ENCODE data around the gene SENP6.
"Not testable (repeated sequence)": the region's sequence is repeated elsewhere in the genome, so short reads cannot be mapped to it uniquely, and the experiment has no call there.

SENP6 gene

DNA sequence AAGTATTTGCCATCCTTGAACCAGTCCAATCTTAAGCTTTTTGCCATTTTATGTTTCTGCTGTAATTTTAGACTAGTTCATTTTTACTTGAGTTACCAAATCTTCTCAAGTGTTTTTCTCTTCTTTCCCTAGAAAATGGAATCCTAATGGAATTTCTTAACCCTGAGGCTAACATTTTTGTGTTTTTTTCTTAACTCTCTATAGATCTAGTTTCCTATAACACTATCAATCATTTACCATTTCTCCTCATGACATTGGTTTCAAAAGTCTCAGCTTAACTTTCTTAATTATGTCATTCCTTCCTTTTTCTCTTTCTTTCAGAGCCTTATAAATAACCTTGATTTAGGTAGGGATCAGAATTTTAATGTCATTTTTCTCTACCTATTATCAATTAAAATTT lies 54.8 kb downstream of the SENP6 start:
- H3K4me3 ChIP-seq = no peak overlapping the region
- no peaks in the 10 kb centered on the region for H3K9me3 ChIP-seq (ENCODE audit: low read depth, low read length)
- TF ChIP-seq EZH2 (IDR thresholded peaks at IDR 0.05) (no peak), POLR2AphosphoS5 (IDR thresholded peaks at IDR 0.05; ENCODE audit: borderline replicate concordance, low read depth, low read length) (no peak), FOXP2 (optimal IDR thresholded peaks at IDR 0.05; ENCODE audit: control extremely low read depth, extremely low read length, insufficient read depth) (no peak)
- H3K36me3 ChIP-seq (ENCODE audit: insufficient read depth, low read length) = peaks cover 51% of the 10 kb centered on the region
- no peak overlapping the region for H3K9ac ChIP-seq (ENCODE audit: insufficient read length)
- H3K27ac ChIP-seq = no peak overlapping the region
- no peak for DNase-seq (ENCODE audit: low read depth, low spot score)

DNA sequence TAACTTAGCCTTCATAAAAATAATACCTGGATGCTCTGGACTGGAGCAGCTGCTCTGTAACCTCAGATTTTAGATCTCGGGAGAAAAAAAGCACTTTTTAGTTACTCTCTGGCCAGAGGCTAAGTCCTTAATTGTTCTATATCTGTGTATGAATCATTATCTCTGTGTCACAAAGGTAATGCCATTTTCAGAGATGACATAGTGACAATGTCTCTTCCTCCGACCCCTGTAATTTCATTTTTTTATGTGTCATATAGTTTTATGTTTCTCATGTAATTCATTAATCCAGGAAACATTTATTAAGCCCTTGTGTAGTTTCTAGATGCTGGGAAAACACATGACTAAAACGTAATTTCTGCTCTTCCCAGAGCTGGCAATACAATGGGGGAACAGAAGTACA lies 55.6 kb downstream of the SENP6 start:
- no peak for TF ChIP-seq EZH2 (IDR thresholded peaks at IDR 0.05)
- TF ChIP-seq FOXP2 (optimal IDR thresholded peaks at IDR 0.05; ENCODE audit: control extremely low read depth, extremely low read length, insufficient read depth) = no peak
- TF ChIP-seq POLR2AphosphoS5 (IDR thresholded peaks at IDR 0.05; ENCODE audit: borderline replicate concordance, low read depth, low read length) = no peak
- DNase-seq (ENCODE audit: low read depth, low spot score) = no peak
- H3K27ac ChIP-seq = no peak overlapping the region
- H3K4me3 ChIP-seq = no peak overlapping the region
- no peaks in the 10 kb centered on the region for H3K9me3 ChIP-seq (ENCODE audit: low read depth, low read length)
- peaks cover 47% of the 10 kb centered on the region for H3K36me3 ChIP-seq (ENCODE audit: insufficient read depth, low read length)
- H3K9ac ChIP-seq (ENCODE audit: insufficient read length) = no peak overlapping the region

DNA sequence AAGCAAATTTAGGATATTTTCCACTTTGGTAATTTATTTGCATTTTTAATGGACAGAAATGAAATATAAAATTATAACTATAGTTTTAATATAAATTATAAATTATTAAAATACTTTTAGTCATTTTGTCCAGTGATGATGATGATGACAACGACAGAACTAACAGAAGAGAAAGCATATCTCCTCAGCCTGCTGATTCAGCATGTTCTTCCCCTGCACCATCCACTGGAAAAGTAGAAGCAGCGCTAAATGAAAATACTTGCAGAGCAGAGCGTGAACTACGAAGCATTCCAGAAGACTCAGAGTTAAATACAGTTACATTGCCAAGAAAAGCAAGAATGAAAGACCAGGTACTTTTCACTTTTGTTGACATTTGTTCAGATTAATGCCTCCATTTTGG lies 64.9 kb downstream of the SENP6 start:
- no peak overlapping the region for H3K9ac ChIP-seq (ENCODE audit: insufficient read length)
- peaks cover 47% of the 10 kb centered on the region for H3K36me3 ChIP-seq (ENCODE audit: insufficient read depth, low read length)
- no peak overlapping the region for H3K4me3 ChIP-seq
- TF ChIP-seq EZH2 (IDR thresholded peaks at IDR 0.05) (no peak), FOXP2 (optimal IDR thresholded peaks at IDR 0.05; ENCODE audit: control extremely low read depth, extremely low read length, insufficient read depth) (no peak), POLR2AphosphoS5 (IDR thresholded peaks at IDR 0.05; ENCODE audit: borderline replicate concordance, low read depth, low read length) (no peak)
- DNase-seq (ENCODE audit: low read depth, low spot score) = no peak
- no peak overlapping the region for H3K27ac ChIP-seq
- H3K9me3 ChIP-seq (ENCODE audit: low read depth, low read length) = no peaks in the 10 kb centered on the region

DNA sequence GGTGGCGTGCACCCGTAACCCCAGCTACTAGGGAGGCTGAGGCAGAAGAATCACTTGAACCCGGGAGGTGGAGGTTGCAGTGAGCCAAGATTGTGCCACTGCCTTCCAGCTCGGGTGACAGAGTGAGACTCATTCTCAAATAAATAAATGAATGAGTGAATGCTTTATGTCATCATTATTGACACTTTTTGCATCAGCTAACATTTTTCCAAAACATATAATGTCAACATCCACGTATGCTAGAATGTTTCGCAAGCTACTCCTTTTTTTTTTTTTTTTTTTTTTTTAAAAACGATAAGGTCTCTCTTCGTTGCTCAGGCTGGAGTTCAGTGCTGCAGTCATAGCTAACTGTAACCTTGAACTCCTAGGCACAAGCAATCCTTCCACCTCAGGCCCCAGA lies 72.2 kb downstream of the SENP6 start:
- no peak for DNase-seq (ENCODE audit: low read depth, low spot score)
- no peaks in the 10 kb centered on the region for H3K9me3 ChIP-seq (ENCODE audit: low read depth, low read length)
- H3K36me3 ChIP-seq (ENCODE audit: insufficient read depth, low read length) = peaks cover 51% of the 10 kb centered on the region

DNA sequence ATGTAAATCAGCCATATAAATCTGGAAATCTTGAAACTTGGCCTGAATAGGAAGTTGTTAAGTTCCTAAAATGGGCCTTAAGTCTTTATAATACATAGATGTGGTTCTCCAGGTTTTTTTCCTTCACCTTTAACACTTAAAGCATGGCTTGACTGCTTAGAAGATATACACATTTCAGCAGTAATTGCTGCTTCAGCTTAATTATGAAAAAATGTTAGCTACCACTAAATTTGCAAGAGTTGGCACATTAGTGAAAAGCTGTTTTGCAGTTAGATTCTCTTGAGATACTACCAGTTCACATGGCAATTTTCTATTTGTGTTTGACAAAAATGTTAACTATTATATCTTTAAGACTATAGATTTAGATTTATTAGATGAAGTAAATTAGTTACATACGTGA lies 74.7 kb downstream of the SENP6 start:
- H3K36me3 ChIP-seq (ENCODE audit: insufficient read depth, low read length) = peaks cover 70% of the 10 kb centered on the region

More for the DNA sequence above, 72.2 kb downstream of the SENP6 start:
- TF ChIP-seq FOXP2 (optimal IDR thresholded peaks at IDR 0.05; ENCODE audit: control extremely low read depth, extremely low read length, insufficient read depth) = no peak
- TF ChIP-seq EZH2 (IDR thresholded peaks at IDR 0.05) = no peak
- H3K27ac ChIP-seq = no peak overlapping the region
- no peak overlapping the region for H3K9ac ChIP-seq (ENCODE audit: insufficient read length)
- no peak overlapping the region for H3K4me3 ChIP-seq

DNA sequence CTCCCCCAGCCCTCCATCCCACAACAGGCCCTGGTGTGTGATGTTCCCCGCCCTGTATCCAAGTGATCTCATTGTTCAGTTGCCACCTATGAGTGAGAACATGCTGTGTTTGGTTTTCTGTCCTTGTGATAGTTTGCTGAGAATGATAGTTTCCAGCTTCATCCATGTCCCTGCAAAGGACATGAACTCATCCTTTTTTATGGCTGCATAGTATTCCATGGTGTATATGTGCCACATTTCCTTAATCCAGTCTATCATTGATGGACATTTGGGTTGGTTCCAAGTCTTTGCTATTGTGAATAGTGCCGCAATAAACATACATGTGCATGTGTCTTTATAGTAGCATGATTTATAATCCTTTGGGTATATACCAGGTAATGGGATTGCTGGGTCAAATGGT lies 80.9 kb downstream of the SENP6 start:
- H3K4me3 ChIP-seq; H3K9ac ChIP-seq (ENCODE audit: insufficient read length); H3K27ac ChIP-seq; DNase-seq (ENCODE audit: low read depth, low spot score); H3K9me3 ChIP-seq (ENCODE audit: low read depth, low read length): not testable (repeated sequence)
- H3K36me3 ChIP-seq (ENCODE audit: insufficient read depth, low read length) = peaks cover 55% of the 10 kb centered on the region

More for the DNA sequence above, 74.7 kb downstream of the SENP6 start:
- TF ChIP-seq EZH2 (IDR thresholded peaks at IDR 0.05) (no peak), POLR2AphosphoS5 (IDR thresholded peaks at IDR 0.05; ENCODE audit: borderline replicate concordance, low read depth, low read length) (no peak), FOXP2 (optimal IDR thresholded peaks at IDR 0.05; ENCODE audit: control extremely low read depth, extremely low read length, insufficient read depth) (no peak)
- no peaks in the 10 kb centered on the region for H3K9me3 ChIP-seq (ENCODE audit: low read depth, low read length)
- H3K27ac ChIP-seq = no peak overlapping the region
- DNase-seq (ENCODE audit: low read depth, low spot score) = no peak
- H3K9ac ChIP-seq (ENCODE audit: insufficient read length) = no peak overlapping the region
- no peak overlapping the region for H3K4me3 ChIP-seq

DNA sequence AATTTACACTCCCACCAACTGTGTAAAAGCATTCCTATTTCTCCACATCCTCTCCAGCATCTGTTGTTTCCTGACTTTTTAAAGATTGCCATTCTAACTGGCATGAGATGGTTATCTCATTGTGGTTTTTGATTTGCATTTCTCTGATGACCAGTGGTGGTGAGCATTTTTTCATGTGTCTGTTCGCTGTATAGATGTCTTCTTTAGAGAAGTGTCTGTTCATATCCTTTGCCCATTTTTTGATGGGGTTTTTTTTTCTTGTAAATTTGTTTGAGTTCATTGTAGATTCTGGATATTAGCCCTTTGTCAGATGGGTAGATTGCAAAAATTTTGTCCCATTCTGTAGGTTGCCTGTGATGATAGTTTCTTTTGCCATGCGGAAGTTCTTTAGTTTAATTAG lies 81.3 kb downstream of the SENP6 start:
- H3K9me3 ChIP-seq (ENCODE audit: low read depth, low read length); H3K27ac ChIP-seq: not testable (repeated sequence)
- peaks cover 51% of the 10 kb centered on the region for H3K36me3 ChIP-seq (ENCODE audit: insufficient read depth, low read length)

DNA sequence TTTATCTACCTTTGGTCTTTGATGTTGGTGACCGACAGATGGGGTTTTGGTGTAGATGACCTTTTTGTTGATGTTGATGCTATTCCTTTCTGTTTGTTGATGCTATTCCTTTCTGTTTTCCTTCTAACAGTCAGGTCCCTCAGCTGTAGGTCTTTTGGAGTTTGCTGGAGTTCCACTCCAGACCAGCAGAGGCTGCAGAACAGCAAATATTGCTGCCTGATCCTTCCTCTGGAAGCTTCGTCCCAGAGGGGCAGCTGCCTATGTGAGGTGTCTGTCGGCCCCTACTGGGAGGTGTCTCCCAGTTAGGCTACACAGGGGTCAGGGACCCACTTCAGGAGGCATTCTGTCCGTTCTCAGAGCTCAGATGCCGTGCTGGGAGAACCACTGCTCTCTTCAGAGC lies 85.9 kb downstream of the SENP6 start:
- peaks cover 17% of the 10 kb centered on the region; the same call in 1 of the 2 replicates for H3K36me3 ChIP-seq (ENCODE audit: insufficient read depth, low read length)
- H3K4me3 ChIP-seq; DNase-seq (ENCODE audit: low read depth, low spot score); H3K27ac ChIP-seq; H3K9ac ChIP-seq (ENCODE audit: insufficient read length); H3K9me3 ChIP-seq (ENCODE audit: low read depth, low read length): not testable (repeated sequence)

More for the DNA sequence above, 81.3 kb downstream of the SENP6 start:
- not testable (repeated sequence) for H3K4me3 ChIP-seq; H3K9ac ChIP-seq (ENCODE audit: insufficient read length); DNase-seq (ENCODE audit: low read depth, low spot score)

DNA sequence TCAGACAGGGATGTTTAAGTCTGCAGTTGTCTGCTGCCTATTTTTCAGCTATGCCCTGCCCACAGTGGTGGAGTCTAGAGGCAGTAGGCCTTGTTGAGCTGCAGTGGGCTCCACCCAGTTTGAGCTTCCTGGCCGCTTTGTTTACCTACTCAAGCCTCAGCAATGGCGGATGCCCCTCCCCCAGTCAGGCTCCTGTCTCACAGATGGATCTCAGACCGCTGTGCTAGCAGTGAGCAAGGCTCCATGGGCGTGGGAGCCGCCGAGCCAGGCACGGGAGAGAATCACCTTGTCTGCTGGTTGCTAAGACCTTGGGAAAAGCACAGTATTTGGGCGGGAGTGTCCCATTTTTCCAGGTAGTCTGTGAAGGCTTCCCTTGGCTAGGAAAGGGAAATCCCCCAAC lies 86.3 kb downstream of the SENP6 start:
- peaks cover 15% of the 10 kb centered on the region; the same call in 1 of the 2 replicates for H3K36me3 ChIP-seq (ENCODE audit: insufficient read depth, low read length)
- H3K9ac ChIP-seq (ENCODE audit: insufficient read length) = not testable (repeated sequence)

DNA sequence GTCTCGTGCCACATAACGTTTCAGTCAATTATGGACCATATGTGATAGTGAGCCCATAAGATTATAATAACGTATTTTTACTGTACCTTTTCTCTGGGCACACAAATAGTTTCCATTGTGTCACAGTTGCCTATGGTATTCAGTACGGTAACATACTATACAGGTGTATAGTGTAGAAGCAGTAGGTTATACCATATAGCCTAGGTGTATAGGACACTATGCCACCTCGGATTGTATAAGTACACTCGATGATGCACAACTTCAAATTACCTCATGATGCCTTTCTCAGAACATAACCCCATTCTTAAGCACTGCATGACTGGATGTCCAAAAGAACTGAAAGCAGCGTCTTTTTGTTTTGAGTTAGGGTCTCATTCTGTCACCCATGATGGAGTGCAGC lies 87.9 kb downstream of the SENP6 start:
- Histone ChIP-seq H3K9ac (ENCODE audit: insufficient read length) (no peak overlapping the region), H3K36me3 (ENCODE audit: insufficient read depth, low read length) (peaks cover 16% of the 10 kb centered on the region), H3K27ac (no peak overlapping the region), H3K4me3 (no peak overlapping the region), H3K9me3 (ENCODE audit: low read depth, low read length) (no peaks in the 10 kb centered on the region)
- TF ChIP-seq EZH2 (IDR thresholded peaks at IDR 0.05) (no peak), FOXP2 (optimal IDR thresholded peaks at IDR 0.05; ENCODE audit: control extremely low read depth, extremely low read length, insufficient read depth) (no peak), POLR2AphosphoS5 (IDR thresholded peaks at IDR 0.05; ENCODE audit: borderline replicate concordance, low read depth, low read length) (no peak)
- no peak for DNase-seq (ENCODE audit: low read depth, low spot score)

More for the DNA sequence above, 86.3 kb downstream of the SENP6 start:
- not testable (repeated sequence) for H3K4me3 ChIP-seq; H3K9me3 ChIP-seq (ENCODE audit: low read depth, low read length); H3K27ac ChIP-seq; DNase-seq (ENCODE audit: low read depth, low spot score)
